Prostate gland (tissue), 2 donors: ENCODE results near the gene SLC43A2. TPM values are rescaled to one million over a fixed set of nuclear protein-coding genes. Genes with fewer than 3 reads are reported as not detected.

Experiments
- DNase-seq: peaks from one replicate; pipeline ENCODE4 v3.0.0-alpha.2; 2019; ENCODE audit warnings: low spot score
- H3K27ac ChIP-seq, 2 donors: fragments of 200-600 bp; sonication (generic); 2 replicates each; pipeline ENCODE4 v1.5.1; 2017 to 2019
- H3K27me3 ChIP-seq: fragments of 200-600 bp; sonication (generic); replicated peaks from 2 replicates; pipeline ENCODE4 v1.5.1; 2019; ENCODE audit not compliant: insufficient read depth
- H3K36me3 ChIP-seq, 2 donors: fragments of 200-600 bp; sonication (generic); 1 replicate in 1 of 2; 2 replicates in 1 of 2; pipeline versions ENCODE4 v1.5.1 to v1.8.1; 2017 to 2019
- H3K4me1 ChIP-seq: fragments of 200-600 bp; sonication (generic); replicated peaks from 2 replicates; pipeline ENCODE4 v1.5.1; 2019
- H3K4me3 ChIP-seq, 2 donors: fragments of 200-600 bp; sonication (generic); 2 replicates each; pipeline ENCODE4 v1.5.1; 2017 to 2019
- H3K9me3 ChIP-seq: fragments of 200-600 bp; sonication (generic); 2 replicates; pipeline ENCODE4 v1.5.1; 2017
- POLR2A ChIP-seq: fragments of 450-650 bp; IDR thresholded peaks from one replicate; pipeline ENCODE4 v1.6.1; 2016; ENCODE audit warnings: antibody characterized with exemption, mild to moderate bottlenecking
- POLR2AphosphoS5 ChIP-seq: sonication (generic); formaldehyde crosslinking; IDR thresholded peaks from one replicate; pipeline ENCODE4 v1.6.1; 2017; ENCODE audit warnings: antibody characterized with exemption
- WGBS: methylation state at CpG from one replicate; pipeline ENCODE4 v1.1.5; 2018; 5-methylcytosine and 5-hydroxymethylcytosine counted together
- intact Hi-C: fragments of 100-400 bp; cut with DNase I; formaldehyde crosslinking; loops from one replicate; pipeline ENCODE4 v1.14.2; 2022
- total RNA-seq, 2 donors: library from RNA; depleted of rRNA; stranded (reverse); fragments of >200 nt; gene quantifications; one replicate each; pipeline ENCODE4 v1.1.0, GENCODE V29; 2016
- TF ChIP-seq, protein P1 (sequence below), 4 experiments: fragments of 200-600 bp in 2 of 4; fragments of 450-650 bp in 2 of 4; sonication (generic) in 2 of 4; IDR thresholded peaks; 1 replicate in 3 of 4; 2 replicates in 1 of 4; pipeline ENCODE4 v1.5.1; 2016 to 2019; ENCODE audit warnings: antibody characterized with exemption in 4 of 4, mild to moderate bottlenecking in 2 of 4, moderate library complexity in 2 of 4

Gene SLC43A2
- total RNA-seq, 2 donors from 2014 or later = 11.8 to 14.8 TPM

DNA sequence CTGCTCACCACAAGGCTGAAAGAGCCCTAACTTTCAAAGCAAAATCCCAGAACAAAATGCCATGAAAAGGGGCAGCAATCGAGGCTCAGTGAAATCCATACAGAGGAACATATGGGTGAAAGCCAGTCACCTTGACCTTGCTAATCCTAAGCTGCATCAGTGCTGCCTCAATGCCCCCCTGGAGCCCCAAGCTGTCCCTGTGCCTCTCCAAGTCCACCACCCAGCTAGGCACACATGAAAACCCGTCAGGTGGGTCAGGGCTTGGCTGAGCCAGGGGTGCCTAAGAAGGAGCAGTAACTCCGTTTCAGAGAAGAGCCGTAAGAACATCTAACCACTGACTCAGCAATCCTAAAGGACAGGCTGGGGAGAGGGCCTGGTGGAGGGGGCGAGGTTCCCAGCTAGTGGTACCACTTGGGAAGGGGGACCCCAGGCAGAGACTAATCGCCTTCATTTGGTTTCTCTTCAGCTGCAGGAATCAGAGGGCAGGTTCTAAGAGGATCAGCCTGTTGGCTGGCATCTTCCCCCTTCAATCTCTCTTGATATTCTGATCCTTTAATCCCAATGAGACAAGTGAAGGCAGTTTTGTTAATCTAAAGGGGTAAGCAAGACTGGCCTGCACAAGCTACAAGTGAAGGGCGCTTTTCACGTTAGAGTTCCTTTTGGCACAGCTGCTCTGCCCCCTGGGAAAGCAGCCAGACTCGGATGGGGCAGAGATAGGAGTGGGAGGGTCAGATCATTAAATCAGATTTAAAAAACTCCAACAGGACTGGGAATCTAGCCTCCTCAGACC is 73.7 kb downstream of the SLC43A2 start:
- WGBS = 55% methylated on average over 9 of the region's 9 CpGs
- intact Hi-C loops = no loop called here
- H3K36me3 ChIP-seq = no peaks in the 10 kb centered on the region
- H3K27ac ChIP-seq = no peak overlapping the region
- no peak for TF ChIP-seq POLR2A
- no peak for TF ChIP-seq POLR2AphosphoS5
- TF ChIP-seq, protein P1, sequence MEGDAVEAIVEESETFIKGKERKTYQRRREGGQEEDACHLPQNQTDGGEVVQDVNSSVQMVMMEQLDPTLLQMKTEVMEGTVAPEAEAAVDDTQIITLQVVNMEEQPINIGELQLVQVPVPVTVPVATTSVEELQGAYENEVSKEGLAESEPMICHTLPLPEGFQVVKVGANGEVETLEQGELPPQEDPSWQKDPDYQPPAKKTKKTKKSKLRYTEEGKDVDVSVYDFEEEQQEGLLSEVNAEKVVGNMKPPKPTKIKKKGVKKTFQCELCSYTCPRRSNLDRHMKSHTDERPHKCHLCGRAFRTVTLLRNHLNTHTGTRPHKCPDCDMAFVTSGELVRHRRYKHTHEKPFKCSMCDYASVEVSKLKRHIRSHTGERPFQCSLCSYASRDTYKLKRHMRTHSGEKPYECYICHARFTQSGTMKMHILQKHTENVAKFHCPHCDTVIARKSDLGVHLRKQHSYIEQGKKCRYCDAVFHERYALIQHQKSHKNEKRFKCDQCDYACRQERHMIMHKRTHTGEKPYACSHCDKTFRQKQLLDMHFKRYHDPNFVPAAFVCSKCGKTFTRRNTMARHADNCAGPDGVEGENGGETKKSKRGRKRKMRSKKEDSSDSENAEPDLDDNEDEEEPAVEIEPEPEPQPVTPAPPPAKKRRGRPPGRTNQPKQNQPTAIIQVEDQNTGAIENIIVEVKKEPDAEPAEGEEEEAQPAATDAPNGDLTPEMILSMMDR (IDR thresholded peaks at IDR 0.05) = no peak
- no peak overlapping the region for H3K4me3 ChIP-seq
- H3K27me3 ChIP-seq = no peaks in the 10 kb centered on the region
- H3K4me1 ChIP-seq = peaks cover 17% of the 10 kb centered on the region
- H3K9me3 ChIP-seq = no peaks in the 10 kb centered on the region
- no peak for DNase-seq

DNA sequence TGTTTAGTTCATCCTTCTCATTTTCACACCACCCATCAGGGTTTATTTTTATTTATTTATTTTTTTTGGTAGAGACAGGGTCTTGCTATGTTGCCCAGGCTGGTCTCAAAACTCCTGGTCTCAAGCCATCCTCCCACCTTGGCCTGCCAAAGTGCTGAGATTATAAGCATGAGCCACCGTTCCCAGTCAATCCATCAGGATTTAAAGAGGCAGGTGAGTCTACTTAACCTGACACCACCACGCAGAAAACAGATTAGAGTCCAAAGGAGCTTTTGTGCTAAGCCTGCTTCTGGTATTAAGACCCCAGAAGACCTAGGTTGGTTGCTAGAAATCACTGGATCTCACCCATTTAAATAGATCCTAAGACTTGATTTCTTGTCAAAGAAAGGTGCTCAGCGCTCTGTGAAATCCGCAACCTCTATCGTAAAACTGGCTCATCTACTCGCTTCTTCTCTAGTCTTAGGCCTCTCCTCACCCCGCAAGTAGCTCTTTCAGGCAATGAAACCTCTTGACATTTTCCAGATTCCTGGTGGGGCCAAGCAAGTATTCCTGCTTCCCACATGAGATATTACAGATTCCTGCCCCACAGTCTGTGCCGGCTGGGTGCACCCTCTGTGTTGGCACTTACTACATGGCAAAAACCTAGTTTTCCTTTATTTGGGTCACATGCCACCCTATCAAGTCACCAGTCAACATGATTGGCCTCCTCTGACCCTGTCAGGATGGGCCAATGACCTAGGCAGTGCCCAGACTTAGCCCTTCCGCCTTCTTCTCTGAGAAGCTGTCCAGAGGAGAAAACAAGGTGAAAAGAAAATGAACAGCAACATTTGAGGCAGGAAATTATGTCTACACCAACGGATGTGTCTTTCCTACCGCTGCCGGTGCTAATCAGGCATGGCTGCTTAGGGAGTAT is 75.0 kb downstream of the SLC43A2 start:
- Histone ChIP-seq H3K4me1 (peaks cover 14% of the 10 kb centered on the region), H3K27ac (no peak overlapping the region), H3K4me3 (no peak overlapping the region), H3K9me3 (no peaks in the 10 kb centered on the region), H3K27me3 (no peaks in the 10 kb centered on the region), H3K36me3 (peaks cover 0 to 2% of the 10 kb centered on the region in 2 donors)
- 83% methylated on average over 12 of the region's 12 CpGs for WGBS
- no peak for DNase-seq
- intact Hi-C loops = no loop called here
- no peak for TF ChIP-seq POLR2A
- TF ChIP-seq POLR2AphosphoS5 = no peak
- TF ChIP-seq, protein P1 (IDR thresholded peaks at IDR 0.05) = no peak

DNA sequence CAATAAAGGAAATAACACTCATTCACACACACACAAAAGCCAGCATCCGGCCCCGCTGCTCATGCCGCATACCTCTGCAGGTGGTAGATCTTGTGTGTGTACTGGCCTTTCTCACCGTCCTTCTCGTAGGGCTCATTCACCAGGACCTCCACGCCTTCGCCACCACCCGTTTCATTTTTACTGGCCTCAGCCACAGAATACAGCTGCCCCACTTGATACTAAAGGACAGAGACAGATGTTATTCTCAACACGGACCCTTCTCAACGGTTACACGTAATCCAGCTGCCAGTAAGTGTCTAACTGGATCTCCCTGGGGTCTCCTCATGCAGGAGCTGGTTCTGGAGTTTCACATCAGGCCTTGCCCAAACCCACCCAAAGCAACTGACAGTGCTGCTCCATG is 75.7 kb downstream of the SLC43A2 start:
- intact Hi-C loops = no loop called here
- DNase-seq = no peak
- no peak overlapping the region for H3K27ac ChIP-seq
- H3K9me3 ChIP-seq = no peaks in the 10 kb centered on the region
- H3K27me3 ChIP-seq = no peaks in the 10 kb centered on the region
- H3K4me1 ChIP-seq = peaks cover 14% of the 10 kb centered on the region
- H3K4me3 ChIP-seq = no peak overlapping the region
- TF ChIP-seq, protein P1 (IDR thresholded peaks at IDR 0.05) = no peak
- TF ChIP-seq POLR2A (no peak), POLR2AphosphoS5 (no peak)
- 85% methylated on average over 11 of the region's 11 CpGs for WGBS
- H3K36me3 ChIP-seq = peaks cover 0 to 4% of the 10 kb centered on the region in 2 donors

DNA sequence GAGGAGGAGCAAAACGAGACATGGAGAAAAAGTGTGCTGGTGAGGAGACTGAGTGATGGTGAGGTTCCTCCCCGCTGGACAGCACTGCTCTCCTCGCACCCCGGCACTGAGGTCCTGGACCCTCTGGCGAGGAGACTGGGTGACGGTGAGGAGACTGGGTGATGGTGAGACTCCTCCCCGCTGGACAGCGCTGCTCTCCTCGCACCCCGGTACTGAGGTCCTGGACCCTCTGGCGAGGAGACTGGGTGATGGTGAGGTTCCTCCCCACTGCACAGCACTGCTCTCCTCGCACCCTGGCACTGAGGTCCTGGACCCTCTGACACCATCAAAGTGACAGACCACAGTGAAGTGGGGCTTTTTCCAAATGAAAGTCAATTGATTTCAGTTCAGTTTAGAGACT is 76.9 kb downstream of the SLC43A2 start:
- Histone ChIP-seq H3K4me1 (peaks cover 14% of the 10 kb centered on the region), H3K27me3 (no peaks in the 10 kb centered on the region), H3K4me3 (no peak overlapping the region), H3K27ac (no peak overlapping the region), H3K36me3 (peaks cover 0 to 4% of the 10 kb centered on the region in 2 donors), H3K9me3 (no peaks in the 10 kb centered on the region)
- no peak for DNase-seq
- 95% methylated on average over 12 of the region's 12 CpGs for WGBS
- TF ChIP-seq, protein P1 (IDR thresholded peaks at IDR 0.05) = no peak
- TF ChIP-seq POLR2A (no peak), POLR2AphosphoS5 (no peak)
- intact Hi-C loops = no loop called here
